ENCODE results near the gene MMRN2.
"Not testable (repeated sequence)": the region's sequence is repeated elsewhere in the genome, so short reads cannot be mapped to it uniquely, and the experiment has no call there.

DNA sequence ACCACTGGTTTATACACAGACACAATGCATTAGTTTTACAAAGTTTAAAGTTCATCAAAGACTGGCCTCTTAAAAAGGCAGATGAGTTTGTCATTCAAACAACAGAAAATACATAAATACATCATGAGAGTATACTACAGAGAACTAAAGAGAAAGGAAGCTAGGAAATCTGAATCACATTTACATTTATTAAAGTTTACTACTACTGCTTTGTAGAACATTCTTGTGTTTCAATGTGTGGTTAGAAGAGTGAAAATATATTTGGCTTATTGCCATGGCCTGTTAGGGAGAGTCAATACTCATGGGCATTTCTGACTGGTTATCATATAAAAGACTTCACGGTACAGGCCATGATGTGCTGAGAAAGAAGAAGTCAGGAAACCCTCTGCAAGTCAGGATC is 49.7 kb upstream of the MMRN2 start:
- not testable (repeated sequence) for TF ChIP-seq POLR2AphosphoS5, POLR2A (IDR thresholded peaks at IDR 0.05; ENCODE audit: low read depth, low read length)
